Suprapubic skin (tissue), 4 donors: ENCODE results near the gene TTC23. TPM values are rescaled to one million over a fixed set of nuclear protein-coding genes. Genes with fewer than 3 reads are reported as not detected.
A peak's percentile ranks its signal among the peaks of the same experiment; 100 is the strongest.

ENCODE experiments used
- DNase-seq, 2 donors: peaks; one replicate each; pipeline ENCODE4 v3.0.0-alpha.2; 2019; ENCODE audit warnings: low spot score in 2 of 2
- H3K27ac ChIP-seq: fragments of 200-600 bp; sonication (generic); one replicate; pipeline ENCODE4 v1.5.1; 2019
- H3K27me3 ChIP-seq: fragments of 200-600 bp; sonication (generic); one replicate; pipeline ENCODE4 v1.5.1; 2019
- H3K36me3 ChIP-seq: fragments of 200-600 bp; sonication (generic); one replicate; pipeline ENCODE4 v1.5.1; 2019
- H3K4me1 ChIP-seq: fragments of 200-600 bp; sonication (generic); one replicate; pipeline ENCODE4 v1.5.1; 2019
- H3K4me3 ChIP-seq: fragments of 200-600 bp; sonication (generic); one replicate; pipeline ENCODE4 v1.5.1; 2019; ENCODE audit warnings: mild to moderate bottlenecking
- H3K9me3 ChIP-seq: fragments of 200-600 bp; sonication (generic); one replicate; pipeline ENCODE4 v1.5.1; 2019
- CTCF ChIP-seq, 2 donors: fragments of 200-600 bp in 1 of 2; fragments of 450-650 bp in 1 of 2; sonication (generic) in 1 of 2; IDR thresholded peaks; one replicate each; pipeline ENCODE4 v1.5.1; 2016 to 2019; ENCODE audit warnings: antibody characterized with exemption in 2 of 2, mild to moderate bottlenecking in 1 of 2, moderate library complexity in 1 of 2
- EP300 ChIP-seq: sonication (generic); formaldehyde crosslinking; IDR thresholded peaks from one replicate; pipeline ENCODE4 v1.6.1; 2017; ENCODE audit warnings: antibody characterized with exemption
- POLR2A ChIP-seq, 2 donors: fragments of 450-650 bp; IDR thresholded peaks; one replicate each; pipeline ENCODE4 v1.6.1; 2017; ENCODE audit warnings: antibody characterized with exemption in 2 of 2, mild to moderate bottlenecking in 2 of 2, moderate library complexity in 2 of 2
- POLR2AphosphoS5 ChIP-seq, 3 donors: sonication (generic); formaldehyde crosslinking; IDR thresholded peaks; one replicate each; pipeline ENCODE4 v1.6.1; 2017; ENCODE audit warnings: antibody characterized with exemption in 3 of 3
- WGBS: methylation state at CpG from one replicate; pipeline ENCODE4 v1.1.5; 2018; 5-methylcytosine and 5-hydroxymethylcytosine counted together
- total RNA-seq, 4 donors: library from RNA; depleted of rRNA; stranded (reverse); fragments of >200 nt; gene quantifications; one replicate each; pipeline ENCODE4 v1.1.0, GENCODE V29; 2016

The TTC23 gene
- total RNA-seq, 4 donors from 2014 or later: 14.4 to 34.6 (median 17.6) TPM

- Histone ChIP-seq H3K27ac (no peak overlapping the region), H3K9me3 (no peaks in the 10 kb centered on the region), H3K4me1 (no peaks in the 10 kb centered on the region), H3K27me3 (no peaks in the 10 kb centered on the region), H3K4me3 (no peak overlapping the region), H3K36me3 (peaks cover 8% of the 10 kb centered on the region)
- DNase-seq: no peak
- TF ChIP-seq CTCF (IDR thresholded peaks at IDR 0.05): no peak
- TF ChIP-seq POLR2AphosphoS5 (IDR thresholded peaks at IDR 0.05): no peak
- 69% methylated on average over 5 of the region's 5 CpGs for WGBS
Measured at GRCh38 chr15:99264125-99264524, 14.7 kb upstream of the TTC23 start.

- Histone ChIP-seq H3K27ac (no peak overlapping the region), H3K4me1 (peaks cover 13% of the 10 kb centered on the region), H3K36me3 (peaks cover 9% of the 10 kb centered on the region), H3K4me3 (no peak overlapping the region), H3K27me3 (no peaks in the 10 kb centered on the region), H3K9me3 (no peaks in the 10 kb centered on the region)
- WGBS: 96% methylated on average over 12 of the region's 12 CpGs
- DNase-seq: no peak
- no peak for TF ChIP-seq EP300
- no peak for TF ChIP-seq POLR2A (IDR thresholded peaks at IDR 0.05)
- no peak for TF ChIP-seq CTCF (IDR thresholded peaks at IDR 0.05)
- TF ChIP-seq POLR2AphosphoS5 (IDR thresholded peaks at IDR 0.05): no peak
Measured at GRCh38 chr15:99257107-99257750, 7.8 kb upstream of the TTC23 start.

- 94% methylated on average over 6 of the region's 6 CpGs for WGBS
- H3K4me1 ChIP-seq: peaks cover 31% of the 10 kb centered on the region
- H3K36me3 ChIP-seq: peaks cover 6% of the 10 kb centered on the region
- no peak for TF ChIP-seq EP300
- TF ChIP-seq POLR2A (IDR thresholded peaks at IDR 0.05): no peak
- TF ChIP-seq CTCF (IDR thresholded peaks at IDR 0.05): no peak
- TF ChIP-seq POLR2AphosphoS5 (IDR thresholded peaks at IDR 0.05): no peak
- H3K27ac ChIP-seq: no peak overlapping the region
- H3K9me3 ChIP-seq: no peaks in the 10 kb centered on the region
- no peaks in the 10 kb centered on the region for H3K27me3 ChIP-seq
- no peak overlapping the region for H3K4me3 ChIP-seq
- DNase-seq: no peak
Measured at GRCh38 chr15:99253381-99254090, 4.2 kb upstream of the TTC23 start.

GRCh38 chr15:99252326-99252725 is 2.9 kb upstream of the TTC23 start:
- peak overlapping the region; percentile 79 for H3K4me3 ChIP-seq
- H3K27me3 ChIP-seq: no peaks in the 10 kb centered on the region
- H3K27ac ChIP-seq: no peak overlapping the region
- no peak for TF ChIP-seq EP300
- no peak for TF ChIP-seq CTCF (IDR thresholded peaks at IDR 0.05)
- no peak for TF ChIP-seq POLR2A (IDR thresholded peaks at IDR 0.05)
- TF ChIP-seq POLR2AphosphoS5 (IDR thresholded peaks at IDR 0.05): no peak
- DNase-seq: no peak
- peaks cover 41% of the 10 kb centered on the region for H3K4me1 ChIP-seq
- WGBS: 50% methylated on average over 7 of the region's 7 CpGs
- no peaks in the 10 kb centered on the region for H3K9me3 ChIP-seq
- H3K36me3 ChIP-seq: peaks cover 6% of the 10 kb centered on the region
